Epithelial cell of proximal tubule (primary cell): Measurements from ENCODE around the gene PCCA. TPM values are rescaled to one million over a fixed set of nuclear protein-coding genes. Genes with fewer than 3 reads are reported as not detected.

Experiments used
- DNase-seq: peaks from one replicate; pipeline ENCODE4 v3.0.0-alpha.2; 2011; ENCODE audit warnings: low read depth
- H3K4me3 ChIP-seq: 2 replicates; pipeline ENCODE4 v1.5.1; 2011; ENCODE audit warnings: low read depth, mild to moderate bottlenecking, low read length
- CTCF ChIP-seq: conservative IDR thresholded peaks from 2 replicates; pipeline ENCODE4 v1.5.1; 2012; ENCODE audit warnings: low read depth, mild to moderate bottlenecking, low read length
- total RNA-seq: library from RNA; depleted of rRNA; stranded (reverse); fragments of >200 nt; gene quantifications from 2 replicates; pipeline ENCODE4 v1.2.3, GENCODE V29; 2015

Gene PCCA
- total RNA-seq, 1 donor from 2014 or later = 17.8 TPM

- no peak for DNase-seq
- no peak overlapping the region for H3K4me3 ChIP-seq
- no peak for TF ChIP-seq CTCF
These were observed 21.4 kb downstream of the PCCA start for GRCh38 chr13:100110269-100110668.

- no peak for TF ChIP-seq CTCF
- H3K4me3 ChIP-seq = no peak overlapping the region
- no peak for DNase-seq
These were observed 23.4 kb downstream of the PCCA start for GRCh38 chr13:100112186-100112838.

GRCh38 chr13:100115693-100116254 lies 26.9 kb downstream of the PCCA start:
- no peak for DNase-seq
- TF ChIP-seq CTCF = no peak
- no peak overlapping the region for H3K4me3 ChIP-seq

GRCh38 chr13:100124265-100124664 lies 35.4 kb downstream of the PCCA start:
- TF ChIP-seq CTCF = no peak
- no peak for DNase-seq
- H3K4me3 ChIP-seq = no peak overlapping the region

GRCh38 chr13:100125946-100126345 lies 37.1 kb downstream of the PCCA start:
- no peak for TF ChIP-seq CTCF
- H3K4me3 ChIP-seq = no peak overlapping the region
- DNase-seq = no peak

- no peak for DNase-seq
- no peak for TF ChIP-seq CTCF
- no peak overlapping the region for H3K4me3 ChIP-seq
These were observed 39.5 kb downstream of the PCCA start for GRCh38 chr13:100128373-100128772.

- no peak for TF ChIP-seq CTCF
- no peak for DNase-seq
- no peak overlapping the region for H3K4me3 ChIP-seq
These were observed 39.9 kb downstream of the PCCA start for GRCh38 chr13:100128838-100129237.
